Panc1 (cell line): ENCODE data around the gene IL17RB.

Experiments
- POLR2AphosphoS5 ChIP-seq: IDR thresholded peaks from 2 replicates; pipeline ENCODE4 v1.6.1; 2012; ENCODE audit warnings: mild to moderate bottlenecking, low read depth, low read length, moderate library complexity
- TF ChIP-seq, protein P1 (sequence below): fragments of 450-650 bp; IDR thresholded peaks from 2 replicates; pipeline ENCODE4 v1.5.1; 2017; ENCODE audit warnings: mild to moderate bottlenecking

DNA sequence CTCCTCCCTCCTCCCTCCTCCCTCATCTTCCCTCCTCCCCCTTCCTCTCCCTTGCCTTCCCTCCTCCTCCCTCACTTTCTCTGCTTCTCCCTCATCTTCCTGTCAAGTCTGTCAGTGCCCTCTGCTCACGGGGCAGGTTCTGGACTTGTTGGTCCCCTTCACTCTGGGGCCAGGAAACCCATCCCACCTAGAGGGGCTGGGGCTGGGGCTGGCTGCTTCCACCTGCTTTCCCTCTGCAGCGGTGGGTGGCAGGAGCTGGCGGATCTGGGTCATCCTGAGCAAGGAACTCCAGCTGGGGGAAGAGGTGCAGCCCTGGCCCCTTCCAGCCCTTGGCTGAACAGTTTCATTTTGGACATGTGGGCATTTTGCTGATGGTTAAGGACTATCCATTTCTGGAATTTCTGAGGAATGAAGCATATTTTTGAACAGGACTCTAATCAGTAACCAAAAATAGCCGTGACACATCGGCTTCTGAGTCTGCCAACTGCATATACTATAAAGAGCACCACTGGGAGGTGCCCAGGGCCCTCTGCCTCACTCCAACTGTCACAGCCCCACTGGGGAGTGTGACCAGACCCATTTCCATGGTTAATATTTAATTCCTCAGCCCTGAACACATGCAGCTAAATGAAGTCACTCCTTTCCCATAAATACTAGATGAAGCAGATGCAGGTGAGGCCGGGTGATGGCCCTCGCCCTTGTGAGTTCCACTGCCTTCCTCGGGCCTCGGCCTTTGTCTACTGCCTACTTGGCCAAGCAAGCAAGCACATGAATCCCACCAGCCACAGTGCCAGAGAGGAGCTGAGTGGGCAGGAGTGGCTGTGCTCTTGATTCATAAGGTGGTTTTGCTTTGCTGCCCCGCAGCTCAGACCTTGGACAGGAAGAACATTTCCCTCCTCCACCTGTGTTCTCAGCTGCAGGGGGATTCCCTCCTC lies 39.9 kb upstream of the IL17RB start:
- TF ChIP-seq POLR2AphosphoS5, result no peak
- TF ChIP-seq, protein P1, sequence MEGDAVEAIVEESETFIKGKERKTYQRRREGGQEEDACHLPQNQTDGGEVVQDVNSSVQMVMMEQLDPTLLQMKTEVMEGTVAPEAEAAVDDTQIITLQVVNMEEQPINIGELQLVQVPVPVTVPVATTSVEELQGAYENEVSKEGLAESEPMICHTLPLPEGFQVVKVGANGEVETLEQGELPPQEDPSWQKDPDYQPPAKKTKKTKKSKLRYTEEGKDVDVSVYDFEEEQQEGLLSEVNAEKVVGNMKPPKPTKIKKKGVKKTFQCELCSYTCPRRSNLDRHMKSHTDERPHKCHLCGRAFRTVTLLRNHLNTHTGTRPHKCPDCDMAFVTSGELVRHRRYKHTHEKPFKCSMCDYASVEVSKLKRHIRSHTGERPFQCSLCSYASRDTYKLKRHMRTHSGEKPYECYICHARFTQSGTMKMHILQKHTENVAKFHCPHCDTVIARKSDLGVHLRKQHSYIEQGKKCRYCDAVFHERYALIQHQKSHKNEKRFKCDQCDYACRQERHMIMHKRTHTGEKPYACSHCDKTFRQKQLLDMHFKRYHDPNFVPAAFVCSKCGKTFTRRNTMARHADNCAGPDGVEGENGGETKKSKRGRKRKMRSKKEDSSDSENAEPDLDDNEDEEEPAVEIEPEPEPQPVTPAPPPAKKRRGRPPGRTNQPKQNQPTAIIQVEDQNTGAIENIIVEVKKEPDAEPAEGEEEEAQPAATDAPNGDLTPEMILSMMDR, result no peak
